ENCODE data around the gene MAP3K13.

DNA sequence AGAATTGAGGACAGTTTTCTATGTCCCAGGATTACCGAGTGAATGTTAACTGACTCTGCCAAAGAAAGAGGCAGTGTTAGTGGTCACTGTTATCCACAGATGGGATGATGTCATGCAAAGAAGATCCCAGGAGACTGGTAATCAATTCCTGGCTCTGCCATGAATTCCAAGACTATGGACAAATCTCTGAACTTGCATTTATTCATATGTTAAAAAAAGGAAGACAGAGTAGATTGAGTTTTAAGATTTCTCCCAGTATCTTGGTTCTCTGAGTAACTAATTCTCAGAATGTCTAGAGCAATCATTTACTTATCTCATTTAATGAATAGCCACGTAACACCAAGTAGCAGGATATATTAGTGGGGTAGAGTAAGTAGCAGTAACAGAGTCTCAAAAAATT is 11.5 kb upstream of the MAP3K13 start:
- TF ChIP-seq, protein P1, sequence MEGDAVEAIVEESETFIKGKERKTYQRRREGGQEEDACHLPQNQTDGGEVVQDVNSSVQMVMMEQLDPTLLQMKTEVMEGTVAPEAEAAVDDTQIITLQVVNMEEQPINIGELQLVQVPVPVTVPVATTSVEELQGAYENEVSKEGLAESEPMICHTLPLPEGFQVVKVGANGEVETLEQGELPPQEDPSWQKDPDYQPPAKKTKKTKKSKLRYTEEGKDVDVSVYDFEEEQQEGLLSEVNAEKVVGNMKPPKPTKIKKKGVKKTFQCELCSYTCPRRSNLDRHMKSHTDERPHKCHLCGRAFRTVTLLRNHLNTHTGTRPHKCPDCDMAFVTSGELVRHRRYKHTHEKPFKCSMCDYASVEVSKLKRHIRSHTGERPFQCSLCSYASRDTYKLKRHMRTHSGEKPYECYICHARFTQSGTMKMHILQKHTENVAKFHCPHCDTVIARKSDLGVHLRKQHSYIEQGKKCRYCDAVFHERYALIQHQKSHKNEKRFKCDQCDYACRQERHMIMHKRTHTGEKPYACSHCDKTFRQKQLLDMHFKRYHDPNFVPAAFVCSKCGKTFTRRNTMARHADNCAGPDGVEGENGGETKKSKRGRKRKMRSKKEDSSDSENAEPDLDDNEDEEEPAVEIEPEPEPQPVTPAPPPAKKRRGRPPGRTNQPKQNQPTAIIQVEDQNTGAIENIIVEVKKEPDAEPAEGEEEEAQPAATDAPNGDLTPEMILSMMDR (conservative IDR thresholded peaks at IDR 0.05; ENCODE audit: low read depth, low read length), result no peak
- no peak for TF ChIP-seq EZH2phosphoT487 (IDR thresholded peaks at IDR 0.05; ENCODE audit: borderline replicate concordance, low read length)
- TF ChIP-seq EZH2 (IDR thresholded peaks at IDR 0.05; ENCODE audit: low read length, unreplicated experiment), result no peak
